AG10803 (cell line): ENCODE data around the gene CPPED1.
"Not testable (repeated sequence)": the region's sequence is repeated elsewhere in the genome, so short reads cannot be mapped to it uniquely, and the experiment has no call there.

Source experiments
- DNase-seq: peaks from one replicate; pipeline ENCODE4 v3.0.0; 2010; ENCODE audit warnings: low read depth
- H3K4me3 ChIP-seq: 2 replicates; pipeline ENCODE4 v1.5.1; 2011; ENCODE audit warnings: mild to moderate bottlenecking, low read length, control low read depth
- TF ChIP-seq, protein P1 (sequence below): conservative IDR thresholded peaks from 2 replicates; pipeline ENCODE4 v1.5.1; 2011; ENCODE audit warnings: mild to moderate bottlenecking, low read length, control low read depth, inconsistent platforms

The CPPED1 gene

DNA sequence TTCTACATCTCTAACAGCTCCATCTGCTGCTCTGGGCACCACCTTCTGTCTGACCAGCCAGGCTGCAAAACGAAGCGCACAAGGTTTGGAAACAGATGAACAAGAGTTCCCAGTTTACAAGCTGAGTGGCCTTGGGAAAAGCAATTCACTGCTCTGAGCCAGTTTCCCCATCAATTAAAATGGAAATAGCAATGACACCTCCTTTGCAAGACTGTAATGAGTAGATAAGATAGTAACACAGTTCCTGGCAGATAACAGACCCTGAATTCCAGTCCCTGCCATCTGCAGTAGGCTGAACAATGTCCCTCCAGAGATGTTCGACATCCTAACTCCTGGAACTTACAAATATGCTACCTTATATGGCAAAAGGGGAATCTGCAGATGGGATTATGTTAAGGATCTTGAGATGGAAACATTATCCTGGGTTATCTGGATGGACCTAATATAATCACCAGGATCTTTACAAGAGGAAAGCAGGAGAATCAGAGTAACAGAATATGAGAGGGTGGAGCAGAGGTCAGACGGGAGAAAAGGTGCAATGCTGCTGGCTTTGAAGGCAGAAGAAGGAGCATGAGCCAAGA lies 27.9 kb downstream of the CPPED1 start:
- no peak for DNase-seq
- no peak overlapping the region for H3K4me3 ChIP-seq
- TF ChIP-seq, protein P1, sequence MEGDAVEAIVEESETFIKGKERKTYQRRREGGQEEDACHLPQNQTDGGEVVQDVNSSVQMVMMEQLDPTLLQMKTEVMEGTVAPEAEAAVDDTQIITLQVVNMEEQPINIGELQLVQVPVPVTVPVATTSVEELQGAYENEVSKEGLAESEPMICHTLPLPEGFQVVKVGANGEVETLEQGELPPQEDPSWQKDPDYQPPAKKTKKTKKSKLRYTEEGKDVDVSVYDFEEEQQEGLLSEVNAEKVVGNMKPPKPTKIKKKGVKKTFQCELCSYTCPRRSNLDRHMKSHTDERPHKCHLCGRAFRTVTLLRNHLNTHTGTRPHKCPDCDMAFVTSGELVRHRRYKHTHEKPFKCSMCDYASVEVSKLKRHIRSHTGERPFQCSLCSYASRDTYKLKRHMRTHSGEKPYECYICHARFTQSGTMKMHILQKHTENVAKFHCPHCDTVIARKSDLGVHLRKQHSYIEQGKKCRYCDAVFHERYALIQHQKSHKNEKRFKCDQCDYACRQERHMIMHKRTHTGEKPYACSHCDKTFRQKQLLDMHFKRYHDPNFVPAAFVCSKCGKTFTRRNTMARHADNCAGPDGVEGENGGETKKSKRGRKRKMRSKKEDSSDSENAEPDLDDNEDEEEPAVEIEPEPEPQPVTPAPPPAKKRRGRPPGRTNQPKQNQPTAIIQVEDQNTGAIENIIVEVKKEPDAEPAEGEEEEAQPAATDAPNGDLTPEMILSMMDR: no peak

DNA sequence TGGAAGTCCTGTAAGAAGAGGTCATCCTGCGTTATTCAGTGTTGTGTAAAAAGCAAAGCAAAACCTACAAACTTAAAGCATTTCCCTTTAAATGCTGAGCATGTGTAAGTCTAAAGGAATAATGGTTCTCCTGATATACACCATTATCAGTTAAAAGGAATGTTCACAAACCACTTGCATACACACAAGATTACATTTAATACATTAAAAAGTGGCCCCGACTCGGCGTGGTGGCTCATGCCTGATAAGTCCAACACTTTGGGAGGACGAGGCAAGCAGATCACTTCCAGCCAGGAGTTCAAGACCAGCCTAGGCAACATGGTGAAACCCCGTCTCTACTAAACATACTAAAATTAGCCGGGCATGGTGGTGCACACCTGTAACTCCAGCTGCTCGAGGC lies 30.5 kb downstream of the CPPED1 start:
- DNase-seq: no peak
- H3K4me3 ChIP-seq: no peak overlapping the region
- TF ChIP-seq, protein P1: no peak

DNA sequence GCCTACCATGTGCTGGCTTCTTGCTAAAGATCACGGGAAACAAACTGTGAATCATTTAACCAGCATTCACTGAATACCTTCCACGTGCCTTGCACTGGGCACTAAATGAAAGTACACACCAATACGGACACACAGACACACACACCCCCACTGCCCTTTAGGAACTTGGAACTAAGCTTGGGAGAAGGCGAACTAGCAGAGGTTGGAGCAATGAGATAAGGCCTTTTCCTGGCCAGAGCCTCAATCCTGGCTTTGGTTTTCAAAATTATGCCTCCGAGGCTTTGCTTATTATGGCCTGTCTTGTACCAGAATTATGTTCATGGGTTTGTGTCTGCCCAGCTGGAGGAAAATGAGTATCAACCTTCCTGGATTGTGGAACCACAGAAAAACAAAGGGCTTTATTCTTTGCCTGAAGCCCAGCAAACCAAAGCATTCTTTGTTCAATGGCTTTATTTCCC lies 32.3 kb downstream of the CPPED1 start:
- TF ChIP-seq, protein P1: no peak
- DNase-seq: no peak
- no peak overlapping the region for H3K4me3 ChIP-seq

DNA sequence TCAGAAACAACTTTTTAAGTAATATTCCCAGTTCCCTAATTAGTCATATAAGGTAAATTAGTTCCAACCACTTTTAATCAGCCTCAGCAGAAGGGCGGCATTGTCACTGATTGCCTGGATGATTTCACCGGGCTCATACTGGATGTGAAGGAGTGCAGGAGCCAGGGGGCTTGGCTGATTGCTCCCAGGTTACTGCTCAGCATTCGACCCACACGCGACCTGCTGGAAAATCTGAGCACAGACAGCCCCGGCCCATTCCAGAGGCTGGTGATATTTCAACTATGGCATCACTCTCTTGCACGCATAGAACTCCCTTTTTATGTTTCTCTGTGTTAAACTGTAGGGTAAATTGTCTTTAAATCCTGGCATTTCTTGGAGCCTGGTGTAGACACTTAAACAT lies 34.2 kb downstream of the CPPED1 start:
- no peak overlapping the region for H3K4me3 ChIP-seq
- TF ChIP-seq, protein P1: no peak
- no peak for DNase-seq

DNA sequence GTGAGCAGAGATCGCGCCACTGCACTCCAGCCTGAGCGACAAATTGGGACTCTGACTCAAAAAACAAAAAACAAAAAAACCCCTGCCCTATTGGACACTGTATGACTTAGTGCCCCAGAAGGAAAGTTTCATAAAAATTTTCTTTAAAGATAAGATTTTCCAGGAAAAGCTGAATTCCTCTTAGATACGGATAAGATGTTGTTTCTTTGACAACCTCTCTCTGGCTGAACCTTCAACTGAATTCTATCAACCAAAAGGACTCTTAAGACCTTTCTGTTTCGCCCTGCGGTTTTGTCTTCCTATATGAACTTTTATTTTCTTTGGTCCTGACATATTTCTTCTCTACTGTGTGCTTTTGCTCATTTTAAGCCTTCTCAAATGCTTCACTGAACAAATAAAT lies 35.8 kb downstream of the CPPED1 start:
- TF ChIP-seq, protein P1: no peak
- DNase-seq: no peak
- H3K4me3 ChIP-seq: no peak overlapping the region

DNA sequence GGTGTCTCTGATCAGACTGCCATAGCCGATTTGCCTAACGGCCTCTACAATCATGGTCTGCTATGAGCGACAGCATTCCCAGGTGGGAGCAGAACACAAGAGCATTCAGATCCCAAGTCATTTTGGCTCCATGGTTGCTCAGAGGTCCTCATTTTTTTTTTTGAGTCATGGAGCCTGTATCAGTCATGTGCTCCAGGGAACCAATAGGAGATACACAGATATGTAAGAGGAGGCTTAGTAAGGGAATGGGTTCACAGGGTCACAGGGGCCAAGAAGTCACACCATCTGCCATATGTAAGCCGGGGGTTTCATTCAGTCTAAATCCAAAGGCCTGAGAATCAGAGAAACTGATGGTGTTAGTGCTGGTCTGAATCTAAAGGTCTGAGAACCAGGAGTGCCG lies 36.8 kb downstream of the CPPED1 start:
- TF ChIP-seq, protein P1: no peak
- no peak overlapping the region for H3K4me3 ChIP-seq
- no peak for DNase-seq

DNA sequence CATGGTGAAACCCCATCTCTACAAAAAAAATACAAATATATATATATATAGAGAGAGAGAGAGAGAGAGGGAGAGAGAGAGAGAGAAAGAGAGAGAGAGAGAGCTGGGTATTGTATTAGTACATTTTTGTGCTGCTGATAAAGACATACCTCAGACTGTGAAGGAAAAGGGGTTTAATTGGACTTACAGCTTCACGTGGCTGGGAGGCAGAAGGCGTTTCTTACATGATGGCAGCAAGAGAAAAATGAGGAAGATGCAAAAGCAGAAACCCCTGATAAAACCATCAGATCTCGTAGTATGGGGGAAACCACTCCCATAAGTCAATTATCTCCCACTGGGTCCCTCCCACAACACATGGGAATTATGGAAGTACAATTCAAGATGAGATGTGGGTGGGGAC lies 37.5 kb downstream of the CPPED1 start:
- not testable (repeated sequence) for DNase-seq, H3K4me3 ChIP-seq
